Mammary epithelial cell (primary cell): ENCODE measurements around the gene MIPEP.
"Not testable (repeated sequence)": the region's sequence is repeated elsewhere in the genome, so short reads cannot be mapped to it uniquely, and the experiment has no call there.

ENCODE experiments used
- CTCF ChIP-seq, 2 donors: IDR thresholded peaks in 1 of 2; conservative IDR thresholded peaks in 1 of 2; 2 replicates each; pipeline ENCODE4 v1.5.1; 2011 to 2012; ENCODE audit warnings: inconsistent platforms in 2 of 2, low read length in 2 of 2, mild to moderate bottlenecking in 2 of 2, control low read depth in 1 of 2, low read depth in 1 of 2; ENCODE audit not compliant: insufficient read depth in 1 of 2; ENCODE audit errors: extremely low read depth in 1 of 2
- EZH2 ChIP-seq: IDR thresholded peaks from 2 replicates; pipeline ENCODE4 v1.6.1; 2012; ENCODE audit warnings: low read length, inconsistent platforms, borderline replicate concordance

GRCh38 chr13:23884361-23884760 lies 4.8 kb downstream of the MIPEP start:
- TF ChIP-seq CTCF (conservative IDR thresholded peaks at IDR 0.05 in 1 of 2, IDR thresholded peaks at IDR 0.05 in 1 of 2; ENCODE audit: extremely low read depth in 1 of 2, insufficient read depth in 1 of 2, low read depth in 1 of 2, low read length in 2 of 2); EZH2: not testable (repeated sequence)
